GM12801 (cell line): ENCODE data around the gene EYA2.

Source experiments
- TF ChIP-seq, protein P1 (sequence below): IDR thresholded peaks from one replicate; pipeline ENCODE4 v1.5.1; 2011; ENCODE audit warnings: control low read depth; ENCODE audit not compliant: insufficient read length; ENCODE audit errors: extremely low read depth

EYA2 gene

DNA sequence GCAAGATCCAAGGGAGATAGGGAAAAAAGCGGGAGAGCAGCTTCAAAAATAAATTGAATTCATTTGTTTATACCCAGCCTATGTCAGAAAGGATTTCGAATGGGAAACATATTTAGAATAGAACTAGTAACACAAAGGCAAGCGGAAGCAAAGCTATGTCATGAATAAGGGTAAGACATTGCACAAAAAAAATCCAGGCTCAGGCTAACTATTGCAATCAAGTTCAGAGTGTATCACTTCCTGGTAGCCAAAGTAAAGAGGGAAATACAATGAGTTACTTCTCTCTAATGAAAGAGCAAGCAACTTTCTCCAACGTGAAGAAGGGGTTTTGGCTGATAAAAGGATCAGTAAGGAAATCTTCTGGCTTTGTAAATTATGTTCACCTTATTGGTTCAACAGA lies 249.0 kb downstream of the EYA2 start:
- TF ChIP-seq, protein P1, sequence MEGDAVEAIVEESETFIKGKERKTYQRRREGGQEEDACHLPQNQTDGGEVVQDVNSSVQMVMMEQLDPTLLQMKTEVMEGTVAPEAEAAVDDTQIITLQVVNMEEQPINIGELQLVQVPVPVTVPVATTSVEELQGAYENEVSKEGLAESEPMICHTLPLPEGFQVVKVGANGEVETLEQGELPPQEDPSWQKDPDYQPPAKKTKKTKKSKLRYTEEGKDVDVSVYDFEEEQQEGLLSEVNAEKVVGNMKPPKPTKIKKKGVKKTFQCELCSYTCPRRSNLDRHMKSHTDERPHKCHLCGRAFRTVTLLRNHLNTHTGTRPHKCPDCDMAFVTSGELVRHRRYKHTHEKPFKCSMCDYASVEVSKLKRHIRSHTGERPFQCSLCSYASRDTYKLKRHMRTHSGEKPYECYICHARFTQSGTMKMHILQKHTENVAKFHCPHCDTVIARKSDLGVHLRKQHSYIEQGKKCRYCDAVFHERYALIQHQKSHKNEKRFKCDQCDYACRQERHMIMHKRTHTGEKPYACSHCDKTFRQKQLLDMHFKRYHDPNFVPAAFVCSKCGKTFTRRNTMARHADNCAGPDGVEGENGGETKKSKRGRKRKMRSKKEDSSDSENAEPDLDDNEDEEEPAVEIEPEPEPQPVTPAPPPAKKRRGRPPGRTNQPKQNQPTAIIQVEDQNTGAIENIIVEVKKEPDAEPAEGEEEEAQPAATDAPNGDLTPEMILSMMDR = no peak

GRCh38 chr20:47144463-47144862 lies 249.8 kb downstream of the EYA2 start:
- TF ChIP-seq, protein P1 = no peak

DNA sequence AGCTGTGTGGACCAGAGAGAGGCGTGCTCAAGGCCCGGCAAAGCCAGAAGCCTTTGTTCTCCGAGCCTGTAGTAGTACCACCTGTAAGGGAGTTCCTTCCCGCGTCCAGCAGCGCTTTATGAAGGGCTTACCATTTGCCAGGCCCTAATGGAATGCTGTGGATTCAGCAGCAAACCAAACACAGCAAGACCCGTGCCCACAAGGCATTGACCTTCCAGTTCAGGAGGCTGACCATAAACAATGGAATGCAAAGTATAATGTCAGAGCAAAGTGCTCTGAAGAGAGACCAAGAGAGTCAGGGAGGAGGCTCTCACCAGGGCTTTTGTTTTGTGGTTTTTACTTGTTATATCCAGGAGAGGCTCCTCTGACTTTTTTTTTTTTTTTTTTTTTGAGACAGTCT lies 252.0 kb downstream of the EYA2 start:
- TF ChIP-seq, protein P1 = no peak

GRCh38 chr20:47148059-47148458 lies 253.4 kb downstream of the EYA2 start:
- TF ChIP-seq, protein P1 = no peak

DNA sequence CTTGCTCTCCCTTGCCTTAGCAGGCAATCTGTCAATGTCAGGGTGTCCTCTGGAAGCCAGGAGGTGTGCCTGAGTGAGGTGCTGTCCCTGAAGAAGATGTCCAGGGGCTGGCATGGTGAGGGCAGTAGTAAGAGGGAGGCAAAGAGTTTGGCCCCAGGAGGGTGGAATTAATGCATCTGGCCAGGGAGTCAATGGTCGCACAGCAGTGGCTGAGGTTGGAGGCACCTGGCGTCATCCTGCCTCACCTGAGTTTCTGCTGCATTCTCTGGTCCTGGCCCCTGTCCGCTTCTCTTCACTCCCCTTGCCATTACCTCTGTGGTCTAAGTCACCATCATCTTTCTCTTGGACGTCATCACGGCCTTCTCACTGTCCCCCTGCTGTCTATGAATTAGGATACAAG lies 255.3 kb downstream of the EYA2 start:
- TF ChIP-seq, protein P1 = no peak

DNA sequence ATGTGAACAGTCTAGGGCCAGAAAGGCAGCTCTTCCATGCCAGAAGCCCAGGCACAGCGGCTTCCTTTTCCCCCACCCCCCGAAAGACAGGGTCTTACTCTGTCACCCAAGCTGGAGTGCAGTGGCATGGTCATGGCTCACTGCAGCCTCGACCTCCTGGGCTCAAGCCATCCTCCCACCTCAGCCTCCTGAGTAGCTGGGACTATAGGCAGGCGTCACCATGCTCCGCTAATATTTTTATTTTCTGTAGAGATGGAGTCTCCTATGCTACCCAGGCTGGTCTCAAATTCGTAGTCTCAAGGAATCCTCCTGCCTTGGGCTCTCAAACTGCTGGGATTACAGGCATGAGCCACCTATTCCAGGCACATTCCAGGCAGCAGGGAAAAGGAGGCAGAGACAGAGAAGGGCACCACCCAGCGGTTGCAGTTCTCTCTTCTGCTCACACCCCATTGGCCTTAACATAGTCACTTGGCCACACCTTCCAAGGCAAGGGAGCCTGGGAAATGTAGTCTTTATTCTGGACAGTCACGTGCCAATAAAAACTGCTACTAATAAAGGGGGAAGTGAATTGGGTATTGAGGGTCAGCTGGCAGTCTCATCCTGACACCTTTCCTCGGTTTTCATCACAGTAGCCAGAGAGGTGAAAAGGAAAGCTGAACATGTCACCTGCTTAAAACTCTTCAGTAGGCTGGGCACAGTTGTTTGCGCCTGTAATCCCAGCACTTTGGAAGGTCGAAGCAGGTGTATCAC lies 255.9 kb downstream of the EYA2 start:
- TF ChIP-seq, protein P1 = no peak

GRCh38 chr20:47152068-47152467 lies 257.4 kb downstream of the EYA2 start:
- TF ChIP-seq, protein P1 = no peak
